Measurements from ENCODE around the gene FBXO36. TPM values are rescaled to one million over a fixed set of nuclear protein-coding genes. Genes with fewer than 3 reads are reported as not detected.

FBXO36 gene
- total RNA-seq, 1 donor from 2014 or later = 1.9 TPM

GRCh38 chr2:230043461-230043860 lies 121.2 kb downstream of the FBXO36 start:
- Mint-ChIP-seq H3K4me3 (ENCODE audit: unreplicated experiment) (no peak overlapping the region), H3K27me3 (ENCODE audit: low read depth, unreplicated experiment) (no peaks in the 10 kb centered on the region), H3K4me1 (ENCODE audit: low read depth, unreplicated experiment) (no peaks in the 10 kb centered on the region), H3K36me3 (ENCODE audit: low read depth, unreplicated experiment) (peaks cover 4% of the 10 kb centered on the region), H3K27ac (ENCODE audit: unreplicated experiment) (no peak overlapping the region), H3K9me3 (ENCODE audit: unreplicated experiment) (no peaks in the 10 kb centered on the region)
- FAIRE-seq (no peak), DNase-seq (ENCODE audit: low read depth) (no peak)
- H2AFZ ChIP-seq (ENCODE audit: low read depth, low read length) = no peak overlapping the region
- no peak overlapping the region for H3K4me2 ChIP-seq (ENCODE audit: low read length)
- H3K79me2 ChIP-seq (ENCODE audit: insufficient read depth, low read length) = no peaks in the 10 kb centered on the region
- H3K36me3 ChIP-seq (ENCODE audit: insufficient read depth, low read length) = no peaks in the 10 kb centered on the region
- H3K4me3 ChIP-seq (ENCODE audit: insufficient read depth, low read depth, low read length) = no peak overlapping the region
- no peak overlapping the region for H3K9ac ChIP-seq (ENCODE audit: low read length)
- H3K27ac ChIP-seq (ENCODE audit: low read depth, low read length) = no peak overlapping the region
- TF ChIP-seq EZH2 (IDR thresholded peaks at IDR 0.05; ENCODE audit: insufficient read depth, low read length) (no peak), CTCF (IDR thresholded peaks at IDR 0.05; ENCODE audit: insufficient read depth, low read depth, low read length) (no peak)
- no peaks in the 10 kb centered on the region for H3K27me3 ChIP-seq (ENCODE audit: insufficient read depth, low read length)
- no peaks in the 10 kb centered on the region for H3K4me1 ChIP-seq (ENCODE audit: insufficient read depth, low read length)
- no peaks in the 10 kb centered on the region for H4K20me1 ChIP-seq (ENCODE audit: insufficient read depth, low read length)
- H3K9me3 ChIP-seq (ENCODE audit: insufficient read depth, low read depth, low read length) = no peaks in the 10 kb centered on the region

- H4K20me1 ChIP-seq (ENCODE audit: insufficient read depth, low read length) = no peaks in the 10 kb centered on the region
- peaks cover 4% of the 10 kb centered on the region for H3K36me3 Mint-ChIP-seq (ENCODE audit: low read depth, unreplicated experiment)
- no peaks in the 10 kb centered on the region for H3K27me3 Mint-ChIP-seq (ENCODE audit: low read depth, unreplicated experiment)
- H3K4me2 ChIP-seq (ENCODE audit: low read length) = no peak overlapping the region
- H3K9me3 Mint-ChIP-seq (ENCODE audit: unreplicated experiment) = no peaks in the 10 kb centered on the region
- no peak overlapping the region for H3K4me3 Mint-ChIP-seq (ENCODE audit: unreplicated experiment)
- H3K9ac ChIP-seq (ENCODE audit: low read length) = no peak overlapping the region
- FAIRE-seq (no peak), DNase-seq (ENCODE audit: low read depth) (no peak)
- H3K27ac Mint-ChIP-seq (ENCODE audit: unreplicated experiment) = no peak overlapping the region
- H3K4me3 ChIP-seq (ENCODE audit: insufficient read depth, low read depth, low read length) = no peak overlapping the region
- no peak for TF ChIP-seq EZH2 (IDR thresholded peaks at IDR 0.05; ENCODE audit: insufficient read depth, low read length)
- no peak for TF ChIP-seq CTCF (IDR thresholded peaks at IDR 0.05; ENCODE audit: insufficient read depth, low read depth, low read length)
- H3K27me3 ChIP-seq (ENCODE audit: insufficient read depth, low read length) = no peaks in the 10 kb centered on the region
- H3K4me1 ChIP-seq (ENCODE audit: insufficient read depth, low read length) = no peaks in the 10 kb centered on the region
- H3K4me1 Mint-ChIP-seq (ENCODE audit: low read depth, unreplicated experiment) = no peaks in the 10 kb centered on the region
- no peak overlapping the region for H3K27ac ChIP-seq (ENCODE audit: low read depth, low read length)
- no peaks in the 10 kb centered on the region for H3K36me3 ChIP-seq (ENCODE audit: insufficient read depth, low read length)
- no peaks in the 10 kb centered on the region for H3K79me2 ChIP-seq (ENCODE audit: insufficient read depth, low read length)
- H3K9me3 ChIP-seq (ENCODE audit: insufficient read depth, low read depth, low read length) = no peaks in the 10 kb centered on the region
- no peak overlapping the region for H2AFZ ChIP-seq (ENCODE audit: low read depth, low read length)
Measured at GRCh38 chr2:230046491-230046890, 124.2 kb downstream of the FBXO36 start.

DNA sequence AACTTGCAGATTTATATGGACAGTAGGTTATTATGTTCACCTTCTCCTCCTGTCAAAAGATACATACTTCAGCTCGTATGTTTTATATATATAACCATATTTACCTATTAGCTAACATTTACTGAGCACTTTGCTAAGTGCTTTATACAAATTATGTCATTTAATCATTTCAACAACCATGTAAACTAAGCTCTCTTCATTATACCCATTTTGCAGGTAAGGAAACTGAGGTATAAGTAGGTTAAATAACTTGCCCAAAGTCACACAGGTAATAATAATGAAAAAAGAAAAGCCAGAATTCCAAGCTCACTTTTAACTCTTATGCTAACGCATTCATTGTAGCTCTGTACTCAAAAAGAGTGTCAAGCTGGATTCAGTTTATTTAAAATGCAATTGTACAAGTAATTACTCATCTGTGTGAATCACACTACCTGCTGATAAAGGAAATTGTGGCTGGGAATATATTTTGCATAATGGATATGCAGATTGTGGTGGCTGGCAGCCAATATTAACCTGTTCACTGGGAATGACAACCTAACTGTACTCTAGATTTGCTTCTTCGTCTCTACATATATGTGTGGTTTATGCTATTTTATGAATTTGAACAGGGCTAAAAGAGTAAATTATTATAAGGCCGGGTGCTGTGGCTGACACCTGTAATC lies 125.8 kb downstream of the FBXO36 start:
- no peak for FAIRE-seq
- no peaks in the 10 kb centered on the region for H3K36me3 Mint-ChIP-seq (ENCODE audit: low read depth, unreplicated experiment)

More for the DNA sequence above, 125.8 kb downstream of the FBXO36 start:
- no peak overlapping the region for H3K4me3 Mint-ChIP-seq (ENCODE audit: unreplicated experiment)
- Histone ChIP-seq H3K36me3 (ENCODE audit: insufficient read depth, low read length) (no peaks in the 10 kb centered on the region), H3K4me3 (ENCODE audit: insufficient read depth, low read depth, low read length) (no peak overlapping the region), H3K27ac (ENCODE audit: low read depth, low read length) (no peak overlapping the region), H3K9me3 (ENCODE audit: insufficient read depth, low read depth, low read length) (no peaks in the 10 kb centered on the region), H3K27me3 (ENCODE audit: insufficient read depth, low read length) (no peaks in the 10 kb centered on the region), H4K20me1 (ENCODE audit: insufficient read depth, low read length) (no peaks in the 10 kb centered on the region), H2AFZ (ENCODE audit: low read depth, low read length) (no peak overlapping the region), H3K4me2 (ENCODE audit: low read length) (no peak overlapping the region), H3K4me1 (ENCODE audit: insufficient read depth, low read length) (no peaks in the 10 kb centered on the region), H3K9ac (ENCODE audit: low read length) (no peak overlapping the region), H3K79me2 (ENCODE audit: insufficient read depth, low read length) (no peaks in the 10 kb centered on the region)
- no peaks in the 10 kb centered on the region for H3K27me3 Mint-ChIP-seq (ENCODE audit: low read depth, unreplicated experiment)
- peaks cover 4% of the 10 kb centered on the region for H3K4me1 Mint-ChIP-seq (ENCODE audit: low read depth, unreplicated experiment)
- DNase-seq (ENCODE audit: low read depth) = no peak
- H3K9me3 Mint-ChIP-seq (ENCODE audit: unreplicated experiment) = no peaks in the 10 kb centered on the region
- TF ChIP-seq CTCF (IDR thresholded peaks at IDR 0.05; ENCODE audit: insufficient read depth, low read depth, low read length) = no peak
- no peak for TF ChIP-seq EZH2 (IDR thresholded peaks at IDR 0.05; ENCODE audit: insufficient read depth, low read length)
- no peak overlapping the region for H3K27ac Mint-ChIP-seq (ENCODE audit: unreplicated experiment)
